ENCODE measurements around the gene CARNS1. TPM values are rescaled to one million over a fixed set of nuclear protein-coding genes. Genes with fewer than 3 reads are reported as not detected.

CARNS1 gene
- total RNA-seq, 1 donor from 2014 or later: 0.29 TPM

GRCh38 chr11:67466962-67467771, 51.7 kb downstream of the CARNS1 start:
- no peak for DNase-seq (ENCODE audit: low spot score, unreplicated experiment)
- Mint-ChIP-seq H3K9me3 (ENCODE audit: low read depth) (no peaks in the 10 kb centered on the region), H3K36me3 (ENCODE audit: insufficient read depth) (no peaks in the 10 kb centered on the region), H3K4me1 (ENCODE audit: low read depth) (peaks cover 12% of the 10 kb centered on the region), H3K27me3 (peaks cover 2% of the 10 kb centered on the region), H3K4me3 (ENCODE audit: low read depth) (peak overlapping the region; percentile 72), H3K27ac (peak overlapping the region; percentile 56)
- no peak for TF ChIP-seq CTCF (IDR thresholded peaks at IDR 0.05; ENCODE audit: unreplicated experiment)

- H3K4me1 Mint-ChIP-seq (ENCODE audit: low read depth): peaks cover 12% of the 10 kb centered on the region
- peak overlapping the region; percentile 72 for H3K4me3 Mint-ChIP-seq (ENCODE audit: low read depth)
- peaks cover 2% of the 10 kb centered on the region for H3K27me3 Mint-ChIP-seq
- peak overlapping the region; percentile 70 for H3K27ac Mint-ChIP-seq
- no peak for TF ChIP-seq CTCF (IDR thresholded peaks at IDR 0.05; ENCODE audit: unreplicated experiment)
- no peak for DNase-seq (ENCODE audit: low spot score, unreplicated experiment)
- H3K36me3 Mint-ChIP-seq (ENCODE audit: insufficient read depth): no peaks in the 10 kb centered on the region
- H3K9me3 Mint-ChIP-seq (ENCODE audit: low read depth): no peaks in the 10 kb centered on the region
These were observed 52.6 kb downstream of the CARNS1 start for GRCh38 chr11:67468056-67468455.

GRCh38 chr11:67468456-67468758, 52.9 kb downstream of the CARNS1 start:
- Mint-ChIP-seq H3K9me3 (ENCODE audit: low read depth) (no peaks in the 10 kb centered on the region), H3K27me3 (peaks cover 2% of the 10 kb centered on the region), H3K36me3 (ENCODE audit: insufficient read depth) (no peaks in the 10 kb centered on the region), H3K4me1 (ENCODE audit: low read depth) (peaks cover 12% of the 10 kb centered on the region), H3K4me3 (ENCODE audit: low read depth) (peak overlapping the region; percentile 72), H3K27ac (peak overlapping the region; percentile 70)
- DNase-seq (ENCODE audit: low spot score, unreplicated experiment): no peak
- TF ChIP-seq CTCF (IDR thresholded peaks at IDR 0.05; ENCODE audit: unreplicated experiment): no peak

- peak; percentile 49 for TF ChIP-seq CTCF (IDR thresholded peaks at IDR 0.05; ENCODE audit: unreplicated experiment)
- peak within 1 kb of the TSS; percentile 93 for H3K27ac Mint-ChIP-seq
- peak within 1 kb of the TSS; percentile 73 for H3K4me3 Mint-ChIP-seq (ENCODE audit: low read depth)
- peak; percentile 90 for DNase-seq (ENCODE audit: low spot score, unreplicated experiment)
- H3K36me3 Mint-ChIP-seq (ENCODE audit: insufficient read depth): no peaks in the 10 kb centered on the region
- H3K27me3 Mint-ChIP-seq: peaks cover 2% of the 10 kb centered on the region
- H3K4me1 Mint-ChIP-seq (ENCODE audit: low read depth): peaks cover 12% of the 10 kb centered on the region
- H3K9me3 Mint-ChIP-seq (ENCODE audit: low read depth): no peaks in the 10 kb centered on the region
These were observed 53.5 kb downstream of the CARNS1 start, which contains the start of gene TMEM134 for GRCh38 chr11:67468759-67469507. Gene TMEM134 (minus strand): TSS chr11:67469251. CDS start chr11:67469192, 59 bp downstream.

GRCh38 chr11:67469508-67469811, 54.0 kb downstream of the CARNS1 start:
- H3K27ac Mint-ChIP-seq: peak overlapping the region; percentile 93
- peaks cover 2% of the 10 kb centered on the region for H3K27me3 Mint-ChIP-seq
- TF ChIP-seq CTCF (IDR thresholded peaks at IDR 0.05; ENCODE audit: unreplicated experiment): no peak
- peak overlapping the region; percentile 73 for H3K4me3 Mint-ChIP-seq (ENCODE audit: low read depth)
- peaks cover 12% of the 10 kb centered on the region for H3K4me1 Mint-ChIP-seq (ENCODE audit: low read depth)
- no peaks in the 10 kb centered on the region for H3K9me3 Mint-ChIP-seq (ENCODE audit: low read depth)
- no peak for DNase-seq (ENCODE audit: low spot score, unreplicated experiment)
- H3K36me3 Mint-ChIP-seq (ENCODE audit: insufficient read depth): no peaks in the 10 kb centered on the region
